ENCODE results near the gene FOXRED2.
"Not testable (repeated sequence)": the region's sequence is repeated elsewhere in the genome, so short reads cannot be mapped to it uniquely, and the experiment has no call there.

Gene FOXRED2

DNA sequence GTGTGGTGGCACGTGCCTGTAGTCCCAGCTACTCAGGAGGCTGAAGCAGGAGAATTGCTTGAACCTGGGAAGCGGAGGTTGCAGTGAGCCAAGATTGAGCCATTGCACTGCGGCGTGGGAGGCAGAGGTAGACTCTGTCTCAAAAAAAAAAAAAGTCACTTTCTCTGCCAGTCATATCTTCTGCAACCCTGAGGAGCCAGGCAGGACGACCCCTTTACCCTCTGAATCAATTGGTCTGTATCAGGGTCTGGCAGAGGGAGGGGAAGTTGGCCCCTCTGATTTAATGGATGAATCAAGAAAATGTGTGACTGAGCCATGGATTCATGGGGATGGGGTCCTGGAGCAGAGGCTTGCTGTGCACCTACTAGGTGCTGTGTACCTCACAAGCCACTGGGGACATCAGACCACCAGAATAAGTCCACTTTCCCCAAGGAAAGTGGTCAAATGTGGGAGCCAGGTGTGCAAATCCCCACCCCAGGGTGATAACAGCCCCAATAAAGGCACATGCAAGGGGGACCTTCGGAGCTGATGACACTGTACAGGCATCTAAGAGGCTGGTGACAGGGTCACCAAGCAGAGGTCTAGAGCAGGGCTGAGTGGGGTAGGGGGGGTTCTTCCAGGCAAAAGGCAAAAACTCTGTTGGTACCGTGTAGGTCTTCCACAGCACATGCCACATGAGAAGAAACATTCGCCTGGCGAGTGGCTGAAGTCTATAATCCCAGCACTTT is 54.4 kb downstream of the FOXRED2 start:
- DNase-seq (ENCODE audit: low spot score) = no peak
- FAIRE-seq = no peak

DNA sequence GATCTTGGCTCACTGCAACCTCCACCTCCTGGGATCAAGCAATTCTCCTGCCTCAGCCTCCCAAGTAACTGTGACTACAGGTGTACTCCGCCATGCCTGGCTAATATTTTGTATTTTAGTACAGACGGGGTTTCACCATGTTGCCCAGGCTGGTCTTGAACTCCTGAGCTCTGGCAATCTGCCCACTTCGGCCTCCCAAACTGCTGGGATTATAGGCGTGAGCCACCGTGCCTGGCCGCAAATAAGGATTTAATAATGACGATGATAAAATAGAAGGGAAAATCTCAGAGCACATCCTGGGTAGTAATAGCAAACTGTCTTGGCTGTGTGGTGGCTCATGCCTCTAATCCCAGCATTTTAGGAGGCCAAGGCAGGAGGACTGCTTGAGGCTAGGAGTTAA is 55.9 kb downstream of the FOXRED2 start:
- not testable (repeated sequence) for FAIRE-seq

GRCh38 chr22:36449596-36450175 is 57.2 kb downstream of the FOXRED2 start:
- DNase-seq (ENCODE audit: low spot score) (no peak), FAIRE-seq (no peak)

More for the DNA sequence above, 55.9 kb downstream of the FOXRED2 start:
- not testable (repeated sequence) for DNase-seq (ENCODE audit: low spot score)

- FAIRE-seq (no peak), DNase-seq (ENCODE audit: low spot score) (no peak)
Measured at GRCh38 chr22:36447632-36448031, 59.2 kb downstream of the FOXRED2 start.

- peak; percentile 79 for DNase-seq (ENCODE audit: low spot score)
- peak; percentile 50 for FAIRE-seq
Measured at GRCh38 chr22:36445158-36445668, 61.6 kb downstream of the FOXRED2 start.

DNA sequence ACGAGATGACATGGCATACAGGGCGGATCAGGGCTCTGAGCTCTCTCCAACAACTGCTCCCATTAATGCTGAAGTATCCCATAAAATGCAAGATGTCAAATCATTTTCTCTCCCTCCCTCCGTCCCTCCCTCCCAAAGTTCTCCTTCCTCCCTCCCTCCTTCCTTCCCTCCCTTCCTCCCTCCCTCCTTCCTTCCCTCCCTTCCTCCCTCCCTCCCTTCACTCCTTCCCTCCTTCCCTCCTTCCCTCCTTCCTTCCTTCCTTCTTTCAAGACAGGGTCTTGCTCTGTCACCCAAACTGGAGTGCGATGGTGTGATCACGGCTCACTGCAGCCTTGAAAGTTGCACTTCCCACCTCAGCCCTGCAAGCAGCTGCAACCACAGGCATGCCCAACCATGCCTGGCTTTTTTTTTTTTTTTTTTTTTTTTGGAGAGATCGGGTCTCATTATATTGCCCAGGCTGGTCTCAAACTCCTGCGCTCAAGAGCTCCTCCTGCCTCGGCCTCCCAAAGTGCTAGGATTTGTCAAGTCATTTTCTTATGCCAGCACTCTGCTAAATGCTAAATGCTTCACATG is 63.6 kb downstream of the FOXRED2 start:
- peak; percentile 96 for FAIRE-seq
- no peak for DNase-seq (ENCODE audit: low spot score)

DNA sequence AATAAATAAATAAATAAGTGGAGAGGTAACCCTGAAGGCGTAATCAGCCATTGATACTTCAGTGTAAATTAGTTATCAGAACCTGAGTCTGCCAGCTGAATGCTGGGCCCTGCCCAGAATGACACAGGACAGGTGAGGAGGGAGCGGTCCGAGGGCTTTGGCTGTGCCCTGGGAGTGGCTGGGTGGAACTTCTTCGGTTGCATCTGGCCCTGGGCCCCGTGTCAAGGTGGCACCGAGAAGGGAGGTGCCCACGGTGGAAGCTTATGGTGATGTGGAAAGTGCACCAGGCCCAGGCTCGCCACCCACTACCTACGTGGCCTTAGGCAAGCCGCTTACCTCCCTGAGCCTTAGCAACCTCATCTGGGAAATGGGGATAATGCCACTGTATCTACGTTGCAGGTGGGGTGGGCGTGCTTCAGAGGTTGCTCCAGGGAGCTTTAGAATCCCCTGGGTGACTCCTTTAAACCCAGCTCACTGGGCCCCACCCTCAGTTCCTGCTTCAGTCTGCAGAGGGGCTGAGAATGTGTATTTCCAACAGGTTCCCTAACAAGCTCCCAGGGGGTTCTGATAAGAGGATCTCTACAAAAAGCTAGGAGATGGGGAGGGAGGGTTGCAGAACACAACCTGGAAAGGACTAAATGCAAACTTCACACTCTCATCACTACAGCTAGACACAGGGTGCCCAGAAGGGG is 64.2 kb downstream of the FOXRED2 start:
- DNase-seq (ENCODE audit: low spot score) (no peak), FAIRE-seq (peak; percentile 63)

DNA sequence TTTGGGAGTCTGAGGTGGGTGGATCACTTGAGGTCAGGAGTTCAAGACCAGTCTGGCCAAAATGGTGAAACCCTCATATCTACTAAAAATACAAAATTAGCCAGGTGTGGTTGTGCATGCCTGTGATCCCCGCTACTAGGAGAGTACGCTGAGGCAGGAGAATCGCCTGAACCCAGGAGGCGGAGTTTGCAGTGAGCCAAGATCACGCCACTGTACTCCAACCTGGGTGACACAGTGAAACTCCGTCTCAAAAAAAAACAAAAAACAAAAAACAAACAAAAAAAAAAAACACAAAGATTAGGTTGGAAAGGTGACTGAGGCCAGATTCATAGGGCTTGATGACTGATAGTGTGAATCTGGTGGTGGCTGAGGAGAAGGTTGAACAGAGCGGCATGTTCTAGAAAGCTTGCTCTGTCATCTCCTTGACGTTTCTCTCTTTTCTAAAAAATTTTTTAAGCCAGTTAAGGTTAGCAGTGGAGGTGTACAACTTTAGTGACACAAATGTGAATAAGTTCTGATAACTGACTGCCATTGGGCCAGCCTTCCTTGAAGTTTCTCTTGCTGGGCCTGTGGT is 66.3 kb downstream of the FOXRED2 start:
- FAIRE-seq = no peak
- no peak for DNase-seq (ENCODE audit: low spot score)

DNA sequence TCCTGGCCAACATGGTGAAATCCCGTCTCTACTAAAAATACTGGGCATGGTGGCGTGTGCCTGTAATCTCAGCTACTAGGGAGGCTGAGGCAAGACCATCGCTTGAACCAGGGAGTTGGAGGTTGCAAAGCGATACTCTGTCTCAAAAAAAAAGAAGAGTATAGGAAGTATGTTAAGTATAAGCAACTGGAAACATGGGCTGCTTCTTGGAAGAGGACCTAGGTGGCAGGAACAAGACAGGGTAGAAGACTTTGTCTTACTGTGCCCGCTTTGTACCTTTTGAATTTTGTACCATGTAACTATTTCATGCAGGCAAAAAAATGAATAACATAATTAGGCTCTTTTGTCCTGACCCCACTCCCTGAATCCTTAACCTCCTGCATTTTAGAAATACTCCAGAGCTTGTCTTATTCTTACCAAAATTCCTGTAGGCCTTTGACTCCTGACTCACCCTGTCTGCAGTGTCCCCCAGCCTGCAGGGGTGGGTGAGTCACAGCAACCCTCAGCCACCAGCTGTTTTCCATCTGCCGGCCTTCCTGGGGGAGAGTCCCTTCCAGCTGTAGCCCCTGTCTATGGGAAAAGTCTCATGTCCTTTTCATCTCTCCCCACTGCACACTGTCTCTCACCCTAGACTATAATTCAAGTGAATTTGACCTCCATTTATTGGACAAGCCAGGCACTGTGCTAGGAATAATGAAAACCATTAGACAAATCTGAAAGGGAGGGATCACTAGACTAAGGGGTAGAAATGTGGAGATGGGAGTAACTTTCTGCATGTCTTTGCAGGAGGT is 67.2 kb downstream of the FOXRED2 start:
- peak; percentile 98 for FAIRE-seq
- DNase-seq (ENCODE audit: low spot score) = peak; percentile 96
